Chondrocyte (in vitro differentiated cells): Measurements from ENCODE around the gene ARPC1B. TPM values are rescaled to one million over a fixed set of nuclear protein-coding genes. Genes with fewer than 3 reads are reported as not detected.

Experiments
- DNase-seq: peaks from one replicate; pipeline ENCODE4 v3.0.0; 2021; ENCODE audit warnings: mixed read lengths, low spot score
- H3K27ac Mint-ChIP-seq: one replicate; pipeline ENCODE4 v1.8.0; 2021; ENCODE audit warnings: mild to moderate bottlenecking, moderate library complexity, mixed read lengths; ENCODE audit not compliant: unreplicated experiment
- H3K27me3 Mint-ChIP-seq: 2 replicates; pipeline ENCODE4 v1.8.0; 2021; ENCODE audit warnings: low read depth, mixed read lengths
- H3K36me3 Mint-ChIP-seq: 2 replicates; pipeline ENCODE4 v1.8.0; 2021; ENCODE audit warnings: low read depth, mixed read lengths
- H3K4me1 Mint-ChIP-seq: 2 replicates; pipeline ENCODE4 v1.8.0; 2021; ENCODE audit warnings: low read depth, mild to moderate bottlenecking, mixed read lengths
- H3K4me3 Mint-ChIP-seq: one replicate; pipeline ENCODE4 v1.8.0; 2021; ENCODE audit warnings: mild to moderate bottlenecking, moderate library complexity, mixed read lengths; ENCODE audit not compliant: unreplicated experiment
- H3K9me3 Mint-ChIP-seq: 2 replicates; pipeline ENCODE4 v1.8.0; 2021; ENCODE audit warnings: low read depth, mixed read lengths
- total RNA-seq: library from RNA; stranded (reverse); gene quantifications from 3 replicates; pipeline ENCODE4 v1.2.1, GENCODE V29; 2021
- TF ChIP-seq, protein P1 (sequence below): fragments of 200-600 bp; sonication (generic); IDR thresholded peaks from 2 replicates; pipeline ENCODE4 v1.5.0; 2021; ENCODE audit warnings: antibody characterized with exemption, mild to moderate bottlenecking, moderate library complexity

The ARPC1B gene
- total RNA-seq, 1 donor from 2014 or later = 130 TPM

GRCh38 chr7:99433158-99433557 lies 58.6 kb downstream of the ARPC1B start:
- Mint-ChIP-seq H3K27ac (no peak overlapping the region), H3K27me3 (no peaks in the 10 kb centered on the region), H3K9me3 (no peaks in the 10 kb centered on the region), H3K4me1 (peaks cover 7% of the 10 kb centered on the region), H3K4me3 (no peak overlapping the region), H3K36me3 (peaks cover 12% of the 10 kb centered on the region)
- TF ChIP-seq, protein P1, sequence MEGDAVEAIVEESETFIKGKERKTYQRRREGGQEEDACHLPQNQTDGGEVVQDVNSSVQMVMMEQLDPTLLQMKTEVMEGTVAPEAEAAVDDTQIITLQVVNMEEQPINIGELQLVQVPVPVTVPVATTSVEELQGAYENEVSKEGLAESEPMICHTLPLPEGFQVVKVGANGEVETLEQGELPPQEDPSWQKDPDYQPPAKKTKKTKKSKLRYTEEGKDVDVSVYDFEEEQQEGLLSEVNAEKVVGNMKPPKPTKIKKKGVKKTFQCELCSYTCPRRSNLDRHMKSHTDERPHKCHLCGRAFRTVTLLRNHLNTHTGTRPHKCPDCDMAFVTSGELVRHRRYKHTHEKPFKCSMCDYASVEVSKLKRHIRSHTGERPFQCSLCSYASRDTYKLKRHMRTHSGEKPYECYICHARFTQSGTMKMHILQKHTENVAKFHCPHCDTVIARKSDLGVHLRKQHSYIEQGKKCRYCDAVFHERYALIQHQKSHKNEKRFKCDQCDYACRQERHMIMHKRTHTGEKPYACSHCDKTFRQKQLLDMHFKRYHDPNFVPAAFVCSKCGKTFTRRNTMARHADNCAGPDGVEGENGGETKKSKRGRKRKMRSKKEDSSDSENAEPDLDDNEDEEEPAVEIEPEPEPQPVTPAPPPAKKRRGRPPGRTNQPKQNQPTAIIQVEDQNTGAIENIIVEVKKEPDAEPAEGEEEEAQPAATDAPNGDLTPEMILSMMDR = no peak
- DNase-seq = no peak

- Mint-ChIP-seq H3K4me3 (peak overlapping the region; percentile 99), H3K27ac (peak overlapping the region; percentile 98), H3K36me3 (peaks cover 8% of the 10 kb centered on the region), H3K9me3 (no peaks in the 10 kb centered on the region), H3K27me3 (no peaks in the 10 kb centered on the region), H3K4me1 (peaks cover 44% of the 10 kb centered on the region)
- no peak for DNase-seq
- TF ChIP-seq, protein P1 = no peak
Observed at GRCh38 chr7:99437946-99438572, 63.5 kb downstream of the ARPC1B start.

DNA sequence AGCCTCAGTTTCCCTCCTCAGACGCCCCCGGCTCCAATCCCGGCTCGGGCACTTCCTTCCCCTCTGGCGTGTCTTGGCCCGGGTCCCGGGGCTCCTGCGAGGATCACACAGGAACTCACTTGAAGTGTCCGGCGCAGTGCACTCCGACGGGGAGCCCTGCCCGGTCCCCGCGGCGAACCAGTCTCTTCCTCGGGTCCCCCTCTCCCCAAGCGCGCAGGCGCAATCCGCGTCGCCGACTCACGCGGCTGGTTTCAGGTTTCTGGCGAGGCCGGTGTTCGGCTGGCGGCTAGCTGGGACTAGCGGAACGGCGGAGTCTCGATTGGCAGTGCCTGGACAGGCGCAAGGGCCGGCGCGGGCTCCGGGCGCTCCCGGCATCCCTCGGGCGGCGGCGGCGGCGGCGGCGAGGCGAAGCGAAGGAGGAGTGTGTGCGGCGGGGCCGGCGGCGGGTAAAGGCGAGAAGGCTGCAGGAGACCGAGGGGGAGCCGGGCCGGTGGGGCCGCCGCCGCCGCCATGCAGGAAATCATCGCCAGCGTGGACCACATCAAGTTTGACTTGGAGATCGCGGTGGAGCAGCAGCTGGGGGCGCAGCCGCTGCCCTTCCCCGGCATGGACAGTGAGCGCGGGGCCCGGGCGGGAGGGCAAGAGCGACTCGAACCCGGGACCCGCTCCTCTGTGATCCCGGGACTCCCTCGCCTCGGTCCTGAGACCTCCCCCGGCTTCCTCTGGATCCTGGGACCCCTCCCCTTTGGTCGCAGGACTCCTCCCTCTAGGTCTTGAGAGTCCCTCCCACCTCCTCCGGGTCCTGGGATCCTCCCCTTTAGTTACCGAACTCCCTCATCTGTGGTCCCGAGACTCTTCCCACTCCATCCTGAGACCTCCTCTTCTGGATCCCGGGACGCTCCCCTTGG lies 64.3 kb downstream of the ARPC1B start, which contains the start of the genes CPSF4 and PTCD1:
Gene CPSF4 (plus strand): TSS at position 371 of the 908 bp plus-strand sequence. CDS start 140 bp downstream, at position 511.
Gene PTCD1 (minus strand): TSS at position 226 of the 908 bp plus-strand sequence. CDS start 3,556 bp downstream, outside the sequence.
- TF ChIP-seq, protein P1 = peak; percentile 27
- Mint-ChIP-seq H3K4me1 (peaks cover 46% of the 10 kb centered on the region), H3K36me3 (peaks cover 10% of the 10 kb centered on the region), H3K27ac (peak within 1 kb of the TSS; percentile 98), H3K27me3 (no peaks in the 10 kb centered on the region), H3K9me3 (no peaks in the 10 kb centered on the region), H3K4me3 (peak within 1 kb of the TSS; percentile 99)
- peak; percentile 98 for DNase-seq

DNA sequence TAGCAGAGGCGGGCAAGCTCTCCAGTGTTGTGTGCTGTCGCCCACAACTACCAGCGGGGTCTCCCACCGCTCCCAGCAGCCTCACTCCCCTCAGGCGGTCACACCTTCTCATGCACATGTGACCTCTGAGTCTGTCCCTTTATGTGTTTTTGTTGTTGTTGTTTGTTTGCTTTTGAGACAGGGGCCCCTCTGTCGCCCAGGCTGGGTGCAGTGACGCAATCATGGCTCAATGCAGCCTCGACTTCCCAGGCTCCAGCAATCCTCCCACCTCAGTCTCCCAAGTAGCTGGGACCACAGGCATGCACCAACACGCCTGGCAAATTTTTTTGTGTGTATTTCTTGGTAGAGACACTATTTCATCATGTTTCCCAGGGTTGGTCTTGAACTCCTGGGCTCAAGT lies 65.7 kb downstream of the ARPC1B start:
- DNase-seq = no peak
- Mint-ChIP-seq H3K4me1 (peaks cover 46% of the 10 kb centered on the region), H3K9me3 (no peaks in the 10 kb centered on the region), H3K27ac (peak overlapping the region; percentile 92), H3K4me3 (peak overlapping the region; percentile 99), H3K36me3 (peaks cover 13% of the 10 kb centered on the region), H3K27me3 (no peaks in the 10 kb centered on the region)
- TF ChIP-seq, protein P1 = no peak

Other genes with a start within 250 kb of the ARPC1B start
- gene SMURF1, start 230.6 kb upstream of the ARPC1B start, total RNA-seq = 28.2 to 32.2 TPM (median 30.2 TPM) in 3 replicates
- gene KPNA7, start 166.6 kb upstream of the ARPC1B start, total RNA-seq = not detected in 3 replicates
- not detected in 3 replicates for gene MYH16, start 101.9 kb upstream of the ARPC1B start, total RNA-seq
- 103 to 110 TPM (median 104 TPM) in 3 replicates for gene ARPC1A, start 48.8 kb upstream of the ARPC1B start, total RNA-seq
- gene PDAP1, start 33.9 kb downstream of the ARPC1B start, total RNA-seq = 91.2 to 101 TPM (median 92.2 TPM) in 3 replicates
- gene BUD31, start 34.2 kb downstream of the ARPC1B start, total RNA-seq = 88.3 to 120 TPM (median 108 TPM) in 3 replicates
- 4.4 to 5.8 TPM (median 5.4 TPM) in 3 replicates for gene PTCD1, start 64.1 kb downstream of the ARPC1B start, total RNA-seq
- gene CPSF4, start 64.2 kb downstream of the ARPC1B start, total RNA-seq = 25.4 to 36.6 TPM (median 29.0 TPM) in 3 replicates
- 225 to 264 TPM (median 239 TPM) in 3 replicates for gene ATP5MF, start 91.4 kb downstream of the ARPC1B start, total RNA-seq
- gene ZNF789, start 98.2 kb downstream of the ARPC1B start, total RNA-seq = 7.3 to 15.2 TPM (median 10.0 TPM) in 3 replicates
- gene ZNF394, start 125.6 kb downstream of the ARPC1B start, total RNA-seq = 13.9 to 21.2 TPM (median 15.7 TPM) in 3 replicates
- gene ZKSCAN5, start 129.9 kb downstream of the ARPC1B start, total RNA-seq = 11.5 to 12.4 TPM (median 11.5 TPM) in 3 replicates
- 3.3 to 5.1 TPM (median 3.9 TPM) in 3 replicates for gene FAM200A, start 177.4 kb downstream of the ARPC1B start, total RNA-seq
- gene ZNF655, start 183.9 kb downstream of the ARPC1B start, total RNA-seq = 38.8 to 45.3 TPM (median 41.6 TPM) in 3 replicates
- 0.56 to 1.8 TPM (median 0.75 TPM) in 3 replicates for gene TMEM225B, start 223.5 kb downstream of the ARPC1B start, total RNA-seq
- gene ZSCAN25, start 242.2 kb downstream of the ARPC1B start, total RNA-seq = 10.4 to 19.9 TPM (median 14.1 TPM) in 3 replicates